ENCODE data around the gene GGNBP2. TPM values are rescaled to one million over a fixed set of nuclear protein-coding genes. Genes with fewer than 3 reads are reported as not detected.

The GGNBP2 gene
- total and polyA plus RNA-seq, 2 of the 8 experiments (the other 6 are each of a cell fraction or from before 2014, with no cell fraction given) = 29.2 to 35.8 TPM

DNA sequence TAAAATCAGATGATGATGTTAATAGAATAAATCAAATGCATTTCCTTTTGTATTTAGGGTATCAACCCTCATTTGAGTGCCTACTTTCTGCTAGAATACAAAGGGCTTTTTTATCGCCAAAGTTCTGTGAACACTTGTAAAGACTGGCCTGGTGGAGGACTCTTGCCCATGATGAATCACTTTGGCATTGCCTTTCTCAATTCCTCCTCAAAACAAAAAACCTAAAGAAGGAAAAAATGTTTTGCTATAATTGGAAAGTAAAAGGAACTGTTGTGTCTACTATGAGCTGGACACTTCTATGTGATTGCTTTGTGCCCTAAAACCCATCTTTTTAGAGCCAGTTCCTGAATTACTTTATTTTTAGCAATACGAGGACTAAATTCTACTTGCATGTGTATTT lies 34.0 kb downstream of the GGNBP2 start:
- no peak overlapping the region for H3K9ac ChIP-seq (replicated peaks in 1 of 4; ENCODE audit: extremely low read depth in 1 of 4, low read depth in 3 of 4, low read length in 3 of 4)
- no peak overlapping the region for H3K18ac ChIP-seq (ENCODE audit: extremely low read depth, low read length)
- H4K20me1 ChIP-seq (replicated peaks in 1 of 2; ENCODE audit: control insufficient read depth in 1 of 2, insufficient read depth in 2 of 2, low read length in 2 of 2) = peaks cover 0 to 2% of the 10 kb centered on the region in 2 experiments
- no peak for FAIRE-seq
- H3K9me3 ChIP-seq (ENCODE audit: insufficient read depth in 2 of 2, low read depth in 1 of 2, low read length in 1 of 2) = no peaks in the 10 kb centered on the region
- H3K27me3 ChIP-seq (replicated peaks in 1 of 4; ENCODE audit: control insufficient read depth in 3 of 4, extremely low read depth in 1 of 4, insufficient read depth in 3 of 4, low read length in 3 of 4) = no peaks in the 10 kb centered on the region
- H3K56ac ChIP-seq (replicated peaks; ENCODE audit: insufficient read length, low read depth, low read length) = no peak overlapping the region
- no peak overlapping the region for H2BK120ac ChIP-seq (replicated peaks; ENCODE audit: low read depth, low read length)
- no peak overlapping the region for H3K4me3 ChIP-seq (ENCODE audit: extremely low read depth in 1 of 4, insufficient read depth in 2 of 4, low read depth in 3 of 4, low read length in 4 of 4)
- no peak overlapping the region for H2BK12ac ChIP-seq (ENCODE audit: low read depth, low read length)
- no peak overlapping the region for H3K27ac ChIP-seq (ENCODE audit: low read depth, low read length)
- H2AFZ ChIP-seq (ENCODE audit: low read length) = no peak overlapping the region
- CTCF ChIA-PET (ENCODE audit: partially characterized antibody) = interaction anchor here (0.9 to 1.1 kb wide), 2 partner anchors 23 to 24 kb away, joined by 3 to 5 read pairs; partner anchors contain the start of gene MRM1
- H3K4ac ChIP-seq (replicated peaks; ENCODE audit: insufficient read length, low read depth, low read length) = no peak overlapping the region
- H4K91ac ChIP-seq (replicated peaks; ENCODE audit: insufficient read length, low read length) = no peak overlapping the region
- H2AK5ac ChIP-seq (ENCODE audit: low read depth, low read length) = no peak overlapping the region
- no peak overlapping the region for H2BK20ac ChIP-seq (ENCODE audit: low read length)
- H3K14ac ChIP-seq (ENCODE audit: insufficient read length) = no peak overlapping the region
- no peaks in the 10 kb centered on the region; a peak in 1 of 4 replicates for H3K79me2 ChIP-seq (ENCODE audit: control insufficient read depth in 1 of 2, insufficient read depth in 2 of 2, low read length in 2 of 2)
- peaks cover 0 to 41% (median 23%) of the 10 kb centered on the region in 4 experiments; a peak in 7 of 8 replicates for H3K36me3 ChIP-seq (ENCODE audit: control insufficient read depth in 2 of 4, insufficient read depth in 4 of 4, low read length in 3 of 4)
- H3K23me2 ChIP-seq (ENCODE audit: low read depth, low read length) = no peaks in the 10 kb centered on the region
- TF ChIP-seq RAD21 (IDR thresholded peaks at IDR 0.05 in 1 of 2, conservative IDR thresholded peaks at IDR 0.05 in 1 of 2; ENCODE audit: low read depth in 2 of 2, low read length in 2 of 2) (no peak), CHD1 (IDR thresholded peaks at IDR 0.05; ENCODE audit: low read depth, low read length) (no peak), CEBPB (IDR thresholded peaks at IDR 0.05; ENCODE audit: low read depth, low read length) (no peak), SIN3A (conservative IDR thresholded peaks at IDR 0.05 in 1 of 2, IDR thresholded peaks at IDR 0.05 in 1 of 2; ENCODE audit: low read depth in 1 of 2, low read length in 2 of 2) (no peak), SP2 (IDR thresholded peaks at IDR 0.05; ENCODE audit: low read length) (no peak), PHF8 (conservative IDR thresholded peaks at IDR 0.05; ENCODE audit: low read depth, low read length) (no peak)
- POLR2A ChIA-PET (ENCODE audit: partially characterized antibody) = interaction anchor here (0.8 to 1.4 kb wide), 3 partner anchors 23 to 43 kb away, joined by 3 read pairs; partner anchors contain the start of gene MRM1
- H3K4me1 ChIP-seq (replicated peaks in 1 of 4; ENCODE audit: control insufficient read depth in 3 of 4, insufficient read depth in 4 of 4, low read length in 3 of 4) = no peaks in the 10 kb centered on the region
- no peak overlapping the region for H3K23ac ChIP-seq (ENCODE audit: insufficient read length)
- no peak for DNase-seq (ENCODE audit: low read depth in 1 of 2, low spot score in 2 of 2)
- no peak overlapping the region for H4K8ac ChIP-seq (ENCODE audit: extremely low read depth, insufficient read depth, low read length)
- no peak overlapping the region for H2BK5ac ChIP-seq (ENCODE audit: low read depth, low read length)
- no peak overlapping the region for H3K4me2 ChIP-seq (ENCODE audit: insufficient read depth in 1 of 2, low read depth in 2 of 2, low read length in 2 of 2)
- H3K79me1 ChIP-seq (ENCODE audit: low read depth, low read length) = peaks cover 2% of the 10 kb centered on the region
- 98% methylated on average over 2 of the region's 2 CpGs; no CpG with 5 or more reads in 1 of the 2 experiments for WGBS, 2 experiments (ENCODE audit: extremely low coverage in 1 of 2, insufficient coverage in 1 of 2, insufficient read length in 1 of 2, insufficient replicate concordance in 2 of 2, low coverage in 1 of 2, low lambda C conversion rate in 2 of 2, missing lambda C conversion rate in 1 of 2)
- H2BK15ac ChIP-seq (ENCODE audit: low read length) = no peak overlapping the region
- H4K5ac ChIP-seq (ENCODE audit: insufficient read length, low read depth, low read length) = no peak overlapping the region
